Skeletal muscle cell (primary cell): ENCODE results near the gene CLASRP.
"Not testable (repeated sequence)": the region's sequence is repeated elsewhere in the genome, so short reads cannot be mapped to it uniquely, and the experiment has no call there.

Experiments used
- DNase-seq: peaks from one replicate; pipeline ENCODE4 v3.0.0-alpha.2; 2010; ENCODE audit warnings: low read depth
- H3K4me3 ChIP-seq: 2 replicates; pipeline ENCODE4 v1.5.1; 2011; ENCODE audit warnings: low read depth, mild to moderate bottlenecking, control low read depth, low read length, moderate library complexity

CLASRP gene

GRCh38 chr19:45117671-45118070, 78.8 kb downstream of the CLASRP start:
- DNase-seq: no peak
- H3K4me3 ChIP-seq: no peak overlapping the region

- H3K4me3 ChIP-seq: no peak overlapping the region
- no peak for DNase-seq
These were observed 79.3 kb downstream of the CLASRP start for GRCh38 chr19:45118106-45118505.

GRCh38 chr19:45118591-45119355, 79.9 kb downstream of the CLASRP start:
- DNase-seq, H3K4me3 ChIP-seq: not testable (repeated sequence)

GRCh38 chr19:45119582-45119981, 80.7 kb downstream of the CLASRP start:
- H3K4me3 ChIP-seq: no peak overlapping the region
- no peak for DNase-seq
